A549 (cell line): ENCODE results near the gene ZGPAT. TPM values are rescaled to one million over a fixed set of nuclear protein-coding genes. Genes with fewer than 3 reads are reported as not detected.
A peak's percentile ranks its signal among the peaks of the same experiment; 100 is the strongest.

Source experiments
- ATAC-seq, 2 experiments: fragments of 200-7000 bp in 1 of 2; fragments of >200 bp in 1 of 2; cut with Nextera tagmentation in 1 of 2; cut with Tn5 transposase in 1 of 2; 3 replicates each; pipeline versions ENCODE4 v1.8.0 to v1.9.1; 2018 to 2020; ENCODE audit warnings: mild to moderate bottlenecking in 1 of 2, moderate library complexity in 1 of 2
- CTCF ChIA-PET: fragments of 300-600 bp; sonication (Branson Sonifier 250); formaldehyde crosslinking; extraction: SDS; loops from one replicate; lab custom pipeline; 2021; ENCODE audit warnings: antibody characterized with exemption, inconsistent platforms; lab: Yijun Ruan, JAX
- POLR2A ChIA-PET: fragments of 350-600 bp; formaldehyde crosslinking; extraction: SDS; loops from one replicate; lab custom pipeline; 2021; ENCODE audit warnings: antibody characterized with exemption, inconsistent platforms; lab: Yijun Ruan, JAX
- DNase-seq, 2 experiments: peaks; one replicate each; pipeline versions ENCODE4 v3.0.0 to v3.0.0-alpha.2; 2011 to 2016; ENCODE audit warnings: low read depth in 1 of 2, low spot score in 1 of 2
- FAIRE-seq: peaks from 2 replicates; lab custom pipeline; 2011; peaks lifted over from hg19 to GRCh38; lab: Jason Lieb, UNC
- H3K27ac ChIP-seq, 2 experiments: fragments of >200 bp; sonication (Bioruptor Twin); formaldehyde crosslinking; 3 replicates each; pipeline ENCODE4 v1.5.1; 2016 to 2017
- H3K4me1 ChIP-seq: fragments of >200 bp; sonication (Bioruptor Twin); formaldehyde crosslinking; 3 replicates; pipeline ENCODE4 v1.6.1; 2016
- H3K4me2 ChIP-seq: fragments of >200 bp; sonication (Bioruptor Twin); formaldehyde crosslinking; 3 replicates; pipeline ENCODE4 v1.6.1; 2016
- H3K4me3 ChIP-seq: fragments of >200 bp; sonication (Bioruptor Twin); formaldehyde crosslinking; 3 replicates; pipeline ENCODE4 v1.5.1; 2016
- H3K9me3 ChIP-seq: fragments of >200 bp; sonication (Bioruptor Twin); formaldehyde crosslinking; 3 replicates; pipeline ENCODE4 v1.6.1; 2016
- ATOH8 ChIP-seq: fragments of 250-450 bp; sonication (Bioruptor Pico); IDR thresholded peaks from 2 replicates; pipeline ENCODE4 v1.5.0; 2020; ENCODE audit warnings: low read depth, mild to moderate bottlenecking, moderate library complexity
- BHLHE40 ChIP-seq: IDR thresholded peaks from 2 replicates; pipeline ENCODE4 v1.6.1; 2012; ENCODE audit warnings: low read depth, low read length, inconsistent platforms
- CBX2 ChIP-seq: fragments of 200-600 bp; sonication (generic); IDR thresholded peaks from 2 replicates; pipeline ENCODE4 v1.6.1; 2016; ENCODE audit warnings: low read depth, mild to moderate bottlenecking, borderline replicate concordance
- CBX8 ChIP-seq: fragments of 200-600 bp; sonication (generic); IDR thresholded peaks from 2 replicates; pipeline ENCODE4 v1.6.1; 2016
- CHD4 ChIP-seq: fragments of 200-600 bp; sonication (generic); IDR thresholded peaks from 2 replicates; pipeline ENCODE4 v1.6.1; 2016; ENCODE audit warnings: antibody characterized with exemption, mild to moderate bottlenecking, borderline replicate concordance
- CTCF ChIP-seq: fragments of >200 bp; sonication (Bioruptor Twin); formaldehyde crosslinking; IDR thresholded peaks from 3 replicates; pipeline ENCODE4 v1.5.1; 2016
- FOSB ChIP-seq: fragments of 250-450 bp; sonication (Bioruptor Pico); IDR thresholded peaks from 2 replicates; pipeline ENCODE4 v1.5.0; 2020; ENCODE audit warnings: mild to moderate bottlenecking, moderate library complexity
- FOSL2 ChIP-seq, 2 experiments: fragments of 450-650 bp in 1 of 2; fragments of >200 bp in 1 of 2; sonication (Bioruptor Twin) in 1 of 2; formaldehyde crosslinking; IDR thresholded peaks; 2 replicates each; pipeline versions ENCODE4 v1.5.0 to v1.6.1; 2016 to 2020; ENCODE audit warnings: mild to moderate bottlenecking in 1 of 2, moderate library complexity in 1 of 2
- HOXB13 ChIP-seq: fragments of 250-450 bp; sonication (Bioruptor Pico); IDR thresholded peaks from 2 replicates; pipeline ENCODE4 v1.5.0; 2020; ENCODE audit warnings: low read depth, mild to moderate bottlenecking, moderate library complexity
- HOXB5 ChIP-seq: fragments of 250-450 bp; sonication (Bioruptor Pico); IDR thresholded peaks from 2 replicates; pipeline ENCODE4 v1.5.0; 2020; ENCODE audit warnings: mild to moderate bottlenecking, moderate library complexity
- JUN ChIP-seq, 2 experiments: fragments of >200 bp; sonication (Bioruptor Twin); formaldehyde crosslinking; IDR thresholded peaks; 2 replicates in 1 of 2; 3 replicates in 1 of 2; pipeline ENCODE4 v1.6.1; 2016 to 2017
- KDM5A ChIP-seq: fragments of 200-600 bp; sonication (generic); IDR thresholded peaks from 2 replicates; pipeline ENCODE4 v1.6.1; 2016; ENCODE audit warnings: antibody characterized with exemption, mild to moderate bottlenecking
- MAZ ChIP-seq: fragments of 150-350 bp; IDR thresholded peaks from 2 replicates; pipeline ENCODE4 v1.6.1; 2014; ENCODE audit warnings: antibody characterized with exemption, low read depth, low read length, borderline replicate concordance
- MYC ChIP-seq: IDR thresholded peaks from 2 replicates; pipeline ENCODE4 v1.6.1; 2012; ENCODE audit warnings: mild to moderate bottlenecking, inconsistent platforms, low read length, improper control_type of control experiment, borderline replicate concordance
- POLR2A ChIP-seq: IDR thresholded peaks from 2 replicates; pipeline ENCODE4 v1.6.1; 2012; ENCODE audit warnings: mild to moderate bottlenecking, low read length
- RAD21 ChIP-seq, 2 experiments: fragments of >200 bp in 1 of 2; sonication (Bioruptor Twin) in 1 of 2; formaldehyde crosslinking in 1 of 2; IDR thresholded peaks in 1 of 2; conservative IDR thresholded peaks in 1 of 2; 2 replicates in 1 of 2; 3 replicates in 1 of 2; pipeline ENCODE4 v1.6.1; 2012 to 2018; ENCODE audit warnings: inconsistent platforms in 1 of 2
- RCOR1 ChIP-seq: fragments of 150-350 bp; IDR thresholded peaks from 2 replicates; pipeline ENCODE4 v1.6.1; 2014; ENCODE audit warnings: antibody characterized with exemption, low read length, low read depth
- RFX5 ChIP-seq: fragments of 450-650 bp; IDR thresholded peaks from 2 replicates; pipeline ENCODE4 v1.7.1; 2014; ENCODE audit warnings: antibody characterized with exemption, mild to moderate bottlenecking, moderate library complexity
- RNF2 ChIP-seq: fragments of 200-600 bp; sonication (generic); IDR thresholded peaks from 2 replicates; pipeline ENCODE4 v1.6.1; 2016; ENCODE audit warnings: low read depth, mild to moderate bottlenecking, antibody characterized with exemption, moderate library complexity, borderline replicate concordance
- SREBF2 ChIP-seq: fragments of 450-650 bp; IDR thresholded peaks from 2 replicates; pipeline ENCODE4 v1.6.1; 2014; ENCODE audit warnings: mild to moderate bottlenecking, moderate library complexity
- TP53 ChIP-seq: fragments of 250-450 bp; sonication (Bioruptor Pico); IDR thresholded peaks from 2 replicates; pipeline ENCODE4 v1.5.0; 2021; ENCODE audit warnings: mild to moderate bottlenecking, moderate library complexity
- ZFP36 ChIP-seq: fragments of 450-650 bp; IDR thresholded peaks from 2 replicates; pipeline ENCODE4 v1.6.1; 2014; ENCODE audit warnings: borderline replicate concordance; ENCODE audit not compliant: partially characterized antibody
- WGBS: methylation state at CpG from one replicate; pipeline ENCODE4 v1.1.6; 2017; ENCODE audit errors: missing lambda C conversion rate; 5-methylcytosine and 5-hydroxymethylcytosine counted together
- polyA plus RNA-seq, 4 experiments: library from polyadenylated mRNA; depleted of rRNA in 3 of 4; stranded (reverse); fragments of >200 nt; fragmentation: RNase III in 1 of 4; extraction: RNeasy Plus Mini Kit Qiagen cat#74134 plus additional on column Dnase treatment in 1 of 4; gene quantifications; 2 replicates in 3 of 4; 3 replicates in 1 of 4; pipeline ENCODE4 v1.2.3, GENCODE V29; 2011 to 2017
- TF ChIP-seq, protein P1 (sequence below): IDR thresholded peaks from 2 replicates; pipeline ENCODE4 v1.6.1; 2012
- TF ChIP-seq, protein P2 (sequence below): fragments of 250-450 bp; sonication (Bioruptor Pico); IDR thresholded peaks from 2 replicates; pipeline ENCODE4 v1.5.0; 2021; ENCODE audit warnings: mild to moderate bottlenecking, moderate library complexity, borderline replicate concordance

The ZGPAT gene
- polyA plus RNA-seq, 2 of the 4 experiments (the other 2 are of a cell fraction) = 9.5 to 23.9 TPM

DNA sequence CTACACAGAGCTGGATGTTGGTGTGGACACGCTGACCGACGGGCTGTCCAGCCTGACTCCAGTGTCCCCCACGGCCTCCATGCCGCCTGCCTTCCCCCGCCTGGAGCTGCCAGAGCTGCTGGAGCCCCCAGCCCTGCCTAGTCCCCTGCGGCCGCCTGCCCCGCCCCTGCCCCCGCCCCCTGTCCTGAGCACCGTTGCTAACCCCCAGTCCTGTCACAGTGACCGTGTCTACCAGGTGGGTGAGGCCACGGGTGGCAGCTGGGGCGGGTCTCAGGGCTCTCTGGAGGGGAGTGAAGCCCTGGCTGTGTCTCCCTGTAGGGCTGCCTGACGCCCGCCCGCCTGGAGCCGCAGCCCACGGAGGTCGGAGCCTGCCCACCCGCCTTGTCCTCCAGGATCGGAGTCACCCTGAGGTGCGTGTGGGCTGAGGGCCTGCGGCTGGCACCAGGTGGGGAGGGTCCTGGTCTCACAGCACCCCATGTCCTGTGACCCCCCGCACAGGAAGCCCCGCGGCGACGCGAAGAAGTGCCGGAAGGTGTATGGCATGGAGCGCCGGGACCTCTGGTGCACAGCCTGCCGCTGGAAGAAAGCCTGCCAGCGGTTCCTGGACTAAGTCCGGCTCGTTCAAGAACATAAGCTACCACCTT lies 34.7 kb downstream of the ZGPAT start:
- ChIA-PET POLR2A (no interaction called here), CTCF (interaction anchor here (1.0 to 2.2 kb wide), 7 partner anchors 9 to 232 kb away, joined by 3 to 12 read pairs (median 4); no protein-coding TSS in a partner anchor)
- no peak for TF ChIP-seq HOXB5 (CRISPR knock-in tag)
- TF ChIP-seq RNF2 = no peak
- TF ChIP-seq CHD4 = no peak
- TF ChIP-seq RAD21 (conservative IDR thresholded peaks at IDR 0.05 in 1 of 2, IDR thresholded peaks at IDR 0.05 in 1 of 2) = no peak
- TF ChIP-seq CBX8 = no peak
- TF ChIP-seq ZFP36 = no peak
- no peak overlapping the region for H3K4me3 ChIP-seq
- no peak for ATAC-seq
- no peak for FAIRE-seq
- peak overlapping the region in 1 of 2 experiments; percentile 93; a peak in 2 of 6 replicates for H3K27ac ChIP-seq
- no peak for DNase-seq
- 87% methylated on average over 27 of the region's 37 CpGs for WGBS
- no peak overlapping the region; the same call in 2 of the 3 replicates for H3K4me2 ChIP-seq
- H3K9me3 ChIP-seq = no peaks in the 10 kb centered on the region
- H3K4me1 ChIP-seq = peaks cover 17% of the 10 kb centered on the region

GRCh38 chr20:63743210-63743970 lies 35.6 kb downstream of the ZGPAT start:
- WGBS = 89% methylated on average over 30 of the region's 31 CpGs
- FAIRE-seq (no peak), ATAC-seq (no peak), DNase-seq (no peak)
- no peak overlapping the region for H3K4me3 ChIP-seq
- H3K4me1 ChIP-seq = peaks cover 17% of the 10 kb centered on the region
- no peak overlapping the region for H3K4me2 ChIP-seq
- POLR2A ChIA-PET = no interaction called here
- CTCF ChIA-PET = interaction anchor here (1.0 to 2.0 kb wide), 4 partner anchors 26 to 231 kb away, joined by 3 to 4 read pairs (median 4); no protein-coding TSS in a partner anchor
- H3K9me3 ChIP-seq = no peaks in the 10 kb centered on the region
- no peak for TF ChIP-seq RCOR1
- TF ChIP-seq BHLHE40 = no peak
- TF ChIP-seq, protein P1, sequence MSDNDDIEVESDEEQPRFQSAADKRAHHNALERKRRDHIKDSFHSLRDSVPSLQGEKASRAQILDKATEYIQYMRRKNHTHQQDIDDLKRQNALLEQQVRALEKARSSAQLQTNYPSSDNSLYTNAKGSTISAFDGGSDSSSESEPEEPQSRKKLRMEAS = no peak
- TF ChIP-seq ATOH8 = no peak
- TF ChIP-seq TP53 (CRISPR knock-in tag) = no peak
- TF ChIP-seq KDM5A = no peak
- TF ChIP-seq HOXB13 (CRISPR knock-in tag) = no peak
- TF ChIP-seq MAZ = no peak
- TF ChIP-seq, protein P2, sequence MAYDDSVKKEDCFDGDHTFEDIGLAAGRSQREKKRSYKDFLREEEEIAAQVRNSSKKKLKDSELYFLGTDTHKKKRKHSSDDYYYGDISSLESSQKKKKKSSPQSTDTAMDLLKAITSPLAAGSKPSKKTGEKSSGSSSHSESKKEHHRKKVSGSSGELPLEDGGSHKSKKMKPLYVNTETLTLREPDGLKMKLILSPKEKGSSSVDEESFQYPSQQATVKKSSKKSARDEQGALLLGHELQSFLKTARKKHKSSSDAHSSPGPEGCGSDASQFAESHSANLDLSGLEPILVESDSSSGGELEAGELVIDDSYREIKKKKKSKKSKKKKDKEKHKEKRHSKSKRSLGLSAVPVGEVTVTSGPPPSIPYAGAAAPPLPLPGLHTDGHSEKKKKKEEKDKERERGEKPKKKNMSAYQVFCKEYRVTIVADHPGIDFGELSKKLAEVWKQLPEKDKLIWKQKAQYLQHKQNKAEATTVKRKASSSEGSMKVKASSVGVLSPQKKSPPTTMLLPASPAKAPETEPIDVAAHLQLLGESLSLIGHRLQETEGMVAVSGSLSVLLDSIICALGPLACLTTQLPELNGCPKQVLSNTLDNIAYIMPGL = no peak
- TF ChIP-seq RFX5 = no peak
- no peak for TF ChIP-seq JUN (IDR thresholded peaks at IDR 0.05)
- H3K27ac ChIP-seq = no peak overlapping the region

GRCh38 chr20:63744158-63744557 lies 36.3 kb downstream of the ZGPAT start:
- DNase-seq = no peak
- 77% methylated on average over 4 of the region's 4 CpGs for WGBS
- ChIA-PET CTCF (interaction anchor here (1.0 to 1.5 kb wide), 2 partner anchors 22 to 25 kb away, joined by 3 read pairs; no protein-coding TSS in a partner anchor), POLR2A (no interaction called here)
- no peak overlapping the region for H3K4me2 ChIP-seq
- peaks cover 13% of the 10 kb centered on the region for H3K4me1 ChIP-seq
- no peak overlapping the region for H3K27ac ChIP-seq
- no peak for ATAC-seq
- FAIRE-seq = no peak
- no peaks in the 10 kb centered on the region for H3K9me3 ChIP-seq
- H3K4me3 ChIP-seq = no peak overlapping the region
- TF ChIP-seq RCOR1 (no peak), FOSL2 (IDR thresholded peaks at IDR 0.05) (no peak), FOSL2 (CRISPR knock-in tag; IDR thresholded peaks at IDR 0.05) (no peak), POLR2A (no peak), FOSB (no peak), RNF2 (no peak), CTCF (no peak), MYC (no peak), SREBF2 (no peak), CBX2 (no peak), ATOH8 (no peak), RFX5 (no peak)
